ENCODE measurements around the gene SPACA5.

DNA sequence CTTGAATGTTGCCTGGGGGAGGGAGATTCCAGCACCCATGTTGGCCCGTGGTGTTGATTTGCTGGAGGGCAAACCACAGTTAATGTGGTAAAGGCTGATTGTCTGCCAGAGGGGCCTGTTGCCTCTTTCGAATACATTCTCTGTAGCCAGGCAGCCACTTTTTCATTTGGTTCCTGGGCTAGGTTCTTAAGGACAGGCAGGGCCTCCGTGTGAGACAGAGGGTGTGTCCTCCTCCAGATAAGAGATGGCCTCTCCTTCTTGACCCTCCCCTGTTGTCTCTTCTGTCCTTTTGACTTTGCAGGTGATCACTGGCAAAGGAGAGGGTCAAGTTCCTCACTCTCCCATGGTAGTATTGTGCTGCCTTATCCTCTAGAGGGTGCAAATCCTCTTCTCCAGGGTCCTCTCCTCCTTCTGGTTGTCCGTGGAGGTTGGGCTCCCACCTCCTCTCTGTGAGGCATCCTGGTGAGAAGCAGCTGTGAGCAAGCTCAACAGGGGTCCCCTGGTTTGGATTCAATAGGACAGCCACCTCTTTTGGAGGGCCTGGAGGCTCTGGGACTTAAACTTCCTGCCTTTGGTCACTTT lies 47.9 kb upstream of the SPACA5 start:
- no peak for TF ChIP-seq EZH2 (IDR thresholded peaks at IDR 0.05; ENCODE audit: insufficient read depth, poor library complexity, severe bottlenecking)
- TF ChIP-seq EZH2phosphoT487 (IDR thresholded peaks at IDR 0.05; ENCODE audit: insufficient read depth, low read depth), result no peak
